HEK293 (cell line): ENCODE results near the gene MRPL46.

Experiments used
- CTCF ChIP-seq: fragments of 450-650 bp; formaldehyde crosslinking; IDR thresholded peaks from 2 replicates; pipeline ENCODE4 v1.5.1; 2016; ENCODE audit warnings: missing biosample characterization, missing genetic modification characterization
- ZNF302 ChIP-seq: fragments of 450-650 bp; formaldehyde crosslinking; IDR thresholded peaks from 2 replicates; pipeline ENCODE4 v1.5.1; 2016; ENCODE audit warnings: missing biosample characterization, missing genetic modification characterization, low read depth
- ZNF747 ChIP-seq: fragments of 450-650 bp; formaldehyde crosslinking; IDR thresholded peaks from 2 replicates; pipeline ENCODE4 v1.5.1; 2016; ENCODE audit warnings: missing biosample characterization, missing genetic modification characterization
- TF ChIP-seq, protein P1 (sequence below): fragments of 450-650 bp; formaldehyde crosslinking; IDR thresholded peaks from 2 replicates; pipeline ENCODE4 v1.5.1; 2016; ENCODE audit warnings: missing biosample characterization, missing genetic modification characterization, borderline replicate concordance

GRCh38 chr15:88453651-88454050 lies 13.5 kb downstream of the MRPL46 start:
- TF ChIP-seq CTCF (tag by site-specific recombination) (no peak), ZNF302 (tag by site-specific recombination) (no peak), ZNF747 (no peak)
- TF ChIP-seq, protein P1, sequence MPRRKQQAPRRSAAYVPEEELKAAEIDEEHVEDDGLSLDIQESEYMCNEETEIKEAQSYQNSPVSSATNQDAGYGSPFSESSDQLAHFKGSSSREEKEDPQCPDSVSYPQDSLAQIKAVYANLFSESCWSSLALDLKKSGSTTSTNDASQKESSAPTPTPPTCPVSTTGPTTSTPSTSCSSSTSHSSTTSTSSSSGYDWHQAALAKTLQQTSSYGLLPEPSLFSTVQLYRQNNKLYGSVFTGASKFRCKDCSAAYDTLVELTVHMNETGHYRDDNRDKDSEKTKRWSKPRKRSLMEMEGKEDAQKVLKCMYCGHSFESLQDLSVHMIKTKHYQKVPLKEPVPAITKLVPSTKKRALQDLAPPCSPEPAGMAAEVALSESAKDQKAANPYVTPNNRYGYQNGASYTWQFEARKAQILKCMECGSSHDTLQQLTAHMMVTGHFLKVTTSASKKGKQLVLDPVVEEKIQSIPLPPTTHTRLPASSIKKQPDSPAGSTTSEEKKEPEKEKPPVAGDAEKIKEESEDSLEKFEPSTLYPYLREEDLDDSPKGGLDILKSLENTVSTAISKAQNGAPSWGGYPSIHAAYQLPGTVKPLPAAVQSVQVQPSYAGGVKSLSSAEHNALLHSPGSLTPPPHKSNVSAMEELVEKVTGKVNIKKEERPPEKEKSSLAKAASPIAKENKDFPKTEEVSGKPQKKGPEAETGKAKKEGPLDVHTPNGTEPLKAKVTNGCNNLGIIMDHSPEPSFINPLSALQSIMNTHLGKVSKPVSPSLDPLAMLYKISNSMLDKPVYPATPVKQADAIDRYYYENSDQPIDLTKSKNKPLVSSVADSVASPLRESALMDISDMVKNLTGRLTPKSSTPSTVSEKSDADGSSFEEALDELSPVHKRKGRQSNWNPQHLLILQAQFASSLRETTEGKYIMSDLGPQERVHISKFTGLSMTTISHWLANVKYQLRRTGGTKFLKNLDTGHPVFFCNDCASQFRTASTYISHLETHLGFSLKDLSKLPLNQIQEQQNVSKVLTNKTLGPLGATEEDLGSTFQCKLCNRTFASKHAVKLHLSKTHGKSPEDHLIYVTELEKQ (tag by site-specific recombination) = no peak
